ENCODE results near the gene CYSRT1. TPM values are rescaled to one million over a fixed set of nuclear protein-coding genes. Genes with fewer than 3 reads are reported as not detected.

The CYSRT1 gene
- polyA plus RNA-seq, 1 donor (not counting 4 experiments of a cell fraction or from before 2014, with no cell fraction given): 0.80 TPM

- H2AFZ ChIP-seq (ENCODE audit: control insufficient read depth, low read length): no peak overlapping the region
- H3K27ac ChIP-seq (ENCODE audit: control insufficient read depth, insufficient read depth, low read length): no peak overlapping the region
- no peaks in the 10 kb centered on the region for H4K20me1 ChIP-seq (ENCODE audit: control insufficient read depth, extremely low read depth, insufficient read depth, low read length)
- no peaks in the 10 kb centered on the region for H3K9me1 ChIP-seq (ENCODE audit: control insufficient read depth, extremely low read depth, insufficient read depth, low read length)
- peaks cover 3 to 19% of the 10 kb centered on the region in 2 experiments for H3K36me3 ChIP-seq (ENCODE audit: control insufficient read depth in 2 of 2, extremely low read depth in 1 of 2, insufficient read depth in 2 of 2, low read length in 2 of 2)
- H3K27me3 ChIP-seq (ENCODE audit: control insufficient read depth, extremely low read depth, insufficient read depth, low read length): no peaks in the 10 kb centered on the region
- no peak overlapping the region for H3K4me3 ChIP-seq (ENCODE audit: control insufficient read depth in 2 of 3, extremely low read depth in 1 of 3, insufficient read depth in 2 of 3, low read depth in 1 of 3, low read length in 3 of 3)
- no peak overlapping the region for H3K9ac ChIP-seq (ENCODE audit: control insufficient read depth, extremely low read depth, insufficient read depth, low read length)
- TF ChIP-seq CTCF (optimal IDR thresholded peaks at IDR 0.05 in 1 of 3, IDR thresholded peaks at IDR 0.05 in 1 of 3, conservative IDR thresholded peaks at IDR 0.05 in 1 of 3; ENCODE audit: extremely low read depth in 1 of 3, insufficient read depth in 2 of 3, low read length in 3 of 3) (no peak), EZH2 (IDR thresholded peaks at IDR 0.05; ENCODE audit: low read length) (no peak)
- no peaks in the 10 kb centered on the region for H3K9me3 ChIP-seq (ENCODE audit: control insufficient read depth, low read depth, low read length)
- dilution Hi-C loops (cut with MboI; ENCODE audit: extremely low pct_ligation_motif_present, low sequenced_read_pairs): no loop called here
- H3K4me2 ChIP-seq (ENCODE audit: control insufficient read depth, extremely low read depth, insufficient read depth, low read depth, low read length): no peak overlapping the region
- no peaks in the 10 kb centered on the region for H3K79me2 ChIP-seq (ENCODE audit: control insufficient read depth, insufficient read depth, low read length)
- H3K4me1 ChIP-seq (ENCODE audit: control insufficient read depth, extremely low read depth, insufficient read depth, low read length): peaks cover 20% of the 10 kb centered on the region
- DNase-seq (ENCODE audit: low read depth, low spot score) (no peak), FAIRE-seq (no peak)
These were observed 8.6 kb upstream of the CYSRT1 start for GRCh38 chr9:137216188-137216965.

- Histone ChIP-seq H3K9me1 (ENCODE audit: control insufficient read depth, extremely low read depth, insufficient read depth, low read length) (no peaks in the 10 kb centered on the region), H3K4me1 (ENCODE audit: control insufficient read depth, extremely low read depth, insufficient read depth, low read length) (peaks cover 20% of the 10 kb centered on the region), H3K79me2 (ENCODE audit: control insufficient read depth, insufficient read depth, low read length) (no peaks in the 10 kb centered on the region), H3K36me3 (ENCODE audit: control insufficient read depth in 2 of 2, extremely low read depth in 1 of 2, insufficient read depth in 2 of 2, low read length in 2 of 2) (peaks cover 3 to 17% of the 10 kb centered on the region in 2 experiments), H4K20me1 (ENCODE audit: control insufficient read depth, extremely low read depth, insufficient read depth, low read length) (no peaks in the 10 kb centered on the region), H3K9ac (ENCODE audit: control insufficient read depth, extremely low read depth, insufficient read depth, low read length) (peak overlapping the region; percentile 41), H3K27ac (ENCODE audit: control insufficient read depth, insufficient read depth, low read length) (no peak overlapping the region), H2AFZ (ENCODE audit: control insufficient read depth, low read length) (peak overlapping the region; percentile 30), H3K27me3 (ENCODE audit: control insufficient read depth, extremely low read depth, insufficient read depth, low read length) (no peaks in the 10 kb centered on the region), H3K4me2 (ENCODE audit: control insufficient read depth, extremely low read depth, insufficient read depth, low read depth, low read length) (peak overlapping the region; percentile 79), H3K4me3 (ENCODE audit: control insufficient read depth in 2 of 3, extremely low read depth in 1 of 3, insufficient read depth in 2 of 3, low read depth in 1 of 3, low read length in 3 of 3) (peak overlapping the region; percentile 40 to 54 (median 44)), H3K9me3 (ENCODE audit: control insufficient read depth, low read depth, low read length) (no peaks in the 10 kb centered on the region)
- DNase-seq (ENCODE audit: low read depth, low spot score) (no peak), FAIRE-seq (peak; percentile 89)
- dilution Hi-C loops (cut with MboI; ENCODE audit: extremely low pct_ligation_motif_present, low sequenced_read_pairs): no loop called here
- TF ChIP-seq CTCF (optimal IDR thresholded peaks at IDR 0.05 in 1 of 3, IDR thresholded peaks at IDR 0.05 in 1 of 3, conservative IDR thresholded peaks at IDR 0.05 in 1 of 3; ENCODE audit: extremely low read depth in 1 of 3, insufficient read depth in 2 of 3, low read length in 3 of 3): peak in 1 of 3 experiments; percentile 18
- no peak for TF ChIP-seq EZH2 (IDR thresholded peaks at IDR 0.05; ENCODE audit: low read length)
These were observed 7.4 kb upstream of the CYSRT1 start for GRCh38 chr9:137217276-137218211.
